NOMO-1 treated with dmso at 0.1 percent for 144 hours (cell line): ENCODE measurements around the gene ZNF470.

Experiments used
- DNase-seq: peaks from one replicate; lab custom pipeline; 2025; ENCODE audit not compliant: unreplicated experiment; lab: John Stamatoyannopoulos, UW

The ZNF470 gene

DNA sequence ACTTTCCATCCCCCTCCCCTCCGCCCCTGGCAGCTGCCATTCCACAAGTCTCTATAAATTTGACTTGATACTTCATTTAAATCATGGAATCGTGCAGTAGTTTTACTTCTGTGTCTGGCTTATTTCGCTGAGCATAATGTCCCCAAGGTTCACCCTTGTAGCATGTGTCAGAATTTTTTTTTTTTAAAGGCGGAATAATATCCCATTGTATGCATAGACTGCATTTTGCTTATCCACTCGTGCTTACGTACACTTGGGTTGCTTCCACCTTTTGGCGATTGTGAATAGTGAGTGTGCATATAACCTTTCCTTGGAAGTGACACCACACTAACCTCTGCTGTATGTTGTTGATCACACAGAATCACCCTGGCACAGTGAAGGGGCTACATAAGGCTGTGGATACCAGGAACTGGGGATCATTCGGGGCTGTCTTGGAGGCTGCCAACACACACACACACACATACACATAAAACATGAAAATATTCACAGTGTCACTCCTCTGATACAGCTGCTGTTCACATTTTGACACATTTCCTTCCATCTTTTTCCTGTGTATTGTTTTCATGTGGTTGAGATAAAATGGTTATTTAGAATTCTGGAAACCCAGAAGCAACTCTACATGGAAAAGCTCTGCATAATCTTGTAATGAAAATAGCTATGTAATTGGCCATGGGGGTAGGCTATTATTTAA lies 41.2 kb downstream of the ZNF470 start:
- DNase-seq = no peak

DNA sequence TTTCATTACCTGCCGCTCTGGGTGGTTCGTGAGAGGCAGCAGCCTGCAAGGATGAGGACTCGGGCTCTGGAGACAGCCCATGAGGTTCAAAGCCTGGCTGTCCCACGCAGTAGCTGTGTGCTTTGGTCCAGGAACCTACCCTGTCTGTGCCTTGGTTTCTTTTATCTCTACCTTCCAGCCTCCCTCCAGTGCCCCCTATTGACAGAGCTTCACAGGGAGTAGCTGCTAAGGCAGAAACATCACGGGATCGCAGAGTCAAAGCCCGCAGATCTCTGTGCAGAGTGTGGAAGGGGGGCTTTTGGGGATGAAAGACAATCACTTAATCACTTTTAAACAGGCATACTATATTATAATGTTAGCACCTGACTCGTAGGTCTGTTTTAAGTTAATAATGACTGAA lies 44.0 kb downstream of the ZNF470 start:
- no peak for DNase-seq

DNA sequence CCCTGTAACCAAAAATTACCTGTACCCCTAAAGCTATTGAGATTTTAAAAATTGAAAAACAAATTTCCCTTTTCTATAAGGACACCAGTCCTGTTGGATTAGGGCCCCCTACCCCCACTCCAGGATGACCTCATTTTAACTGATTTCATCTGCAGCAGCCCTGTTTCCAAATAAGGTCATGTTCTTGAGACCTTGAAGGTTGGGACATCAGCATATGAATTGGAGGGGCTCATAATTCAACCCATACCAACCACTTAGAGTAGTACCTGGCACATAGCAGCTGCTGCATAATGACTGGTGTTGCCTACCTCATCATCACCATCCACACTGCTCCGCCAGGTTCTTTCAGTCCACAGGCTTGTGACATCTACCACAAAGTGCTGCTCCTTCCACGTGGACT lies 45.5 kb downstream of the ZNF470 start:
- DNase-seq = no peak

DNA sequence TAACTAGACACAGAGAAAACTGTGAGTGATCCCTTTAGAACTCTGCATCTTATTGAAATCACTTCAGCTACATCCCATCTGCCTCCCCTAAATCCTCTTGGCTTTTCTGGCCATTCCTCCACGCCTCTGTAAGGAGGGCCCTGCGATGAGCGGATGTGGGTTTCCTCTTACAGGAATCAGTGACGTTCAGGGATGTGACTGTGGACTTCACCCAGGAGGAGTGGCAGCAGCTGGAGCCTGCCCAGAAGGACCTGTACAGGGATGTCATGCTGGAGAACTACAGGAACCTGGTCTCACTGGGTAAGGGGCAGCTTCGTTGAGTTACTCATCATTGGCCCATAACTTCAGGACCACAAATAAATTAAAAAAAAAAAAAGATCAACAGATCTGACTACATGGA lies 46.4 kb downstream of the ZNF470 start:
- DNase-seq = no peak

DNA sequence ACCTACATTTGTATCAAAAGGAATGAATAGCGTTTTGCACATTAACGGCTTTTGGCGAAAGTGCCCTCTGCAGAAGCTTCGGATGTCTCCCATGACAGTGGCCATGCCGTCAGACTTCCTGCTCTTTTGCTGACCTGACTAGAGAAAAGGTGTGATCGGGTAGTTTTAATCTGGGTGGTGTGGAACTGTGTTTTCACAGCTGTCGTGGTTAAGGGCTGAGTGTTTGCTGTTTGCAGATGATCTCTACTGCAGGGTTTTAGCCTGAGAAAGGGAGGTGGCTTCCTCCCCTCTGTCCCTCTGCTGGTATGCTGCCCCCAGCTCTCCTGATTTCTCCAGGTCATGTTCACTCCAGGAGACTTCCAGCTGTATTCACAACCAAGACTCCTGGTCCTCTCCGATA lies 50.3 kb downstream of the ZNF470 start:
- DNase-seq = no peak

DNA sequence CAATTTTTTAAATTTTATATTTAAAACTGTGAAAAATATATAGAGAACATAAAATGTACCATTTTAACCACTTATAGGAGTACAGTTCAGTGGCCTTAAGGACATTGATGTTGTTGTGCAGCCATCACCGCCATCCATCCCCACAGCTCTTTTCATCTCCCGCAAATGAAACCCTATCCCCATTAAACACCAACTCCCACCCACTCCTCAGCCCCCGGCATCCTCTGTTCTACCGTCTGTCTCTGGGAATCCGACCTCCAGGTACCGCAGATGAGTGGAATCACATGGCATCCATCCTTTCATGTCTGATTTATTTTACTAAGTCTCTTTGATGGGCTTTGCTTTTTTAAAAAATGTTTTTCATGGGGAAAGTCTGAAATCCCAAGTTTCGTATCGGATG lies 51.9 kb downstream of the ZNF470 start:
- DNase-seq = no peak

DNA sequence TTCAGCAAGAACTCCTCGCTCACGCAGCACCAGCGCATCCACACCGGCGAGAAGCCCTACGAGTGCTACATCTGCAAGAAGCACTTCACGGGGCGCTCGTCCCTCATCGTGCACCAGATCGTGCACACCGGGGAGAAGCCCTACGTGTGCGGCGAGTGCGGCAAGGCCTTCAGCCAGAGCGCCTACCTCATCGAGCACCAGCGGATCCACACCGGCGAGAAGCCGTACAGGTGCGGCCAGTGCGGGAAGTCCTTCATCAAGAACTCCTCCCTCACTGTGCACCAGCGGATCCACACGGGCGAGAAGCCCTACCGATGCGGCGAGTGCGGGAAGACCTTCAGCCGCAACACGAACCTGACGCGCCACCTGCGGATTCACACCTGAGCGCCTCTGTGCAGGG lies 55.1 kb downstream of the ZNF470 start:
- DNase-seq = no peak

DNA sequence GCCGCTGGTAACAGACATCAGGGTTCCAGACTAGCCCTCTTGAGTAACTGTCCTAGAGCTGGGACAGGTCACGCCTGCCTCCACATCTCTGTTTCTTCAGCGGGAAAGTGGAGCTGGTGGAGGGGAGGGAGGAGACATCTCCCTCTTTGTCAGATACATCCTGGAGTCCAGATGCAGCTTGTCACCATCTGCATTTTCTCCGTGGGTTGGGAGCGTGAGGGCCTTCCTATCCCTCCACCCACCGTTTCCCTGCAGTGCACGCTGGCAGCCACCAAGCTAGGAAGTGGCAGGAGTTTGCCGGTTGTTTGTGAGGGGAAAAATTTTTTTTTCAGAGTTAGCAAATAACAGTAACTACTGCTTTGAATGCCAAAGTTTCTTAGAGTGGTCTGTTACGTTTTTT lies 55.7 kb downstream of the ZNF470 start:
- no peak for DNase-seq

DNA sequence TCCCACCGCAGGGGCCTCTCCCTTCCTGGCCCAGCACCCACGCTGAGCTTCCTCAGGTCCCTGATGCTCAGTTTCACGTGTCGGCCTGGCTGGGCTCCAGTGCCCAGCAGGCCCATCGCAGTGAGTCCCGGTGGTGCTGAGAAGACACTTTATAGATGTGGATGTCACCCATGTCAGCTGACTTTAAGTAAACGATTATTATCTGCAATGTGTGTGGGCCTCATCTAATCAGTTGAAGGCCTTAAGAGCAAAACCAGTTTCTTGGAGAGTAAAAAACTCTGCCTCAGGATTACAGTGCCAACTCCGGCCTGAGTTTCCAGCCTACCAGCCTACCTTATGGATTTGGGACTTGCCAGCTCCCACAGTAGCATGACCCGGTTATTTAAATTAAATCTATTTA lies 58.4 kb downstream of the ZNF470 start:
- no peak for DNase-seq

DNA sequence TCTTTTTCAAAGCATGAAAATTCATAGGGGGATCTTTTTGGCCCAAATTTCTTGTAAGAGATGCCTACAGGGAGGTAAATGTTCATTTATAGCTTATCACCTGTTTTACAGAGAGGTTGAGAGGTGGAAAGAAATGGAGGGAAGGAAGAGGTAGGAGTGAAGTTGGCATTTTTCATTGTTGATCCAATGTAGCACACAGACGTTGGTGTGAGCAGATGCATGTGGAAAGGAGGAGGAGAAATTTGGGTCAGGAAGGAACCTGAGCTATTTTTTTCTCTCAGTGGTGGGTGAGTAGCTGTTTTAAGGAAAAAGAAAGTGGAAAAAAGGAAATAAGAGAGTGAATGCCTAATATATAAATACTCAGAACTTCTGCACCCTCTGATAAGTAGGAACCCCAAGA lies 65.8 kb downstream of the ZNF470 start:
- no peak for DNase-seq

DNA sequence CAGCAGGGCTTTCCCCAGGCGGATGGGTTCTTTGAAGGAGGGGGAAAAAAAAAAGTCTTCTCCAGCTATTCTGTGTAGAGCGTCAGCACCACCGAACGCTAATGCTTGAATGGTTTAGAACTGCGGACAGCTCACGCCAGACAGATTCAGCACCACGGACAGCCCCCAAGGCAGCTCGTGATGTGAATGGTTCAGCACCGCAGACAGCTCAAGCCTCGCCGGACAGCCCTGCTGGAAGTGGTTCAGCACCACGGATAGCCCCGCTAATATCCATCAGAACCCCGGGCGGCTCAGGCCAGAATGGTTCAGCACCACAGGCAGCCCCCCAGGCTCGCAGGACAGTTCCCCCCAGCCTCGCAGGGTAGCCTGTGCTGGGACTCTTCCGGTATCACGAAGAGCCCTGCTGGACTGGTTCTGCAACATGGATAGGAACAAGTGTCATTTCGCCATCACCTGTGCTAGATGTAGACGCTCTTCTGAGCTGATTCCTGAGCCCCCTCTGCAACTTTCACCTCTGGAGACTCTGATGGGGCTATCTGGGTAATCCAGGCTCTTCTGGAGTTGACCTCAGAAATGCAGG lies 70.8 kb downstream of the ZNF470 start:
- peak; percentile 55 for DNase-seq
